NCI-H82 (cell line): ENCODE measurements around the gene PDSS2.
"Not testable (repeated sequence)": the region's sequence is repeated elsewhere in the genome, so short reads cannot be mapped to it uniquely, and the experiment has no call there.

ENCODE experiments used
- DNase-seq: peaks from one replicate; lab custom pipeline; 2025; lab: John Stamatoyannopoulos, UW

PDSS2 gene

GRCh38 chr6:107475360-107475759, 16.0 kb upstream of the PDSS2 start:
- not testable (repeated sequence) for DNase-seq

DNA sequence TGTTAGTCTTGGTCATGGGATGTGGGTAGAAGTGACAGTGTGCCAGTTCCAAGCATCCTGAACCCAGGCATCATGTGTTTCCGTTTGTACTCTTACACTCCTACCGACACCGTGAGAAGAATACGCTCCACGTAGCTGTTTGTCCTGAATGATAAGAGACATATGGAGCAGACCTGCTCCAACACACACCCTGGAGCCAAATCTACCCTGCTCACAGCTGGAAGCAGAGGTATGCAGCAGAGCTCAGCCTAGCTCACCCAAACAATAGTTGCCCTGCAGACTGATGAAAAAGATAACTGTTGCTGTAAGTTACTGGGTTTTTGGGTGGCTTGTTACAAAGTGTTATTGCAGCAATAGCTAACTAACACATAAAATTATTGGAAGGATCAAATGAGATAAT, 14.3 kb upstream of the PDSS2 start:
- no peak for DNase-seq

DNA sequence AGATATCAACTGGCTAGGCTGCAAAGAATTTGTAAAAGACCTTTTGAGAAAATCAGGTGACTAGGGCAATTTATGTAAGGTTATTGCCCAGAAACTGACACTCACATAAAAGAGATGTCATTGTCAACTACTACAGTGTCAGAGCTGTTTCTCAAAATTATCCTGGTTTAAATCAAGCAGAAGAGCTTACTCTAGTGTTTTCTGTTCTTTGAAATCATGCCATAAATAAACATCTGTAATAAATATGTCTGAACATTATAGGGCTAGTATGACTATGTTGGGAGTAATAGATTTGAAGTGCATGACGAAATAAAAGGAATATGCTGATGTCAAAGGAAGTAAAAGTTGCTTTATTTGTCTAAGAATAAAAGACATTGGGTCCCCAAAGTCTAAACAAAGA, 11.0 kb upstream of the PDSS2 start:
- DNase-seq, result no peak

DNA sequence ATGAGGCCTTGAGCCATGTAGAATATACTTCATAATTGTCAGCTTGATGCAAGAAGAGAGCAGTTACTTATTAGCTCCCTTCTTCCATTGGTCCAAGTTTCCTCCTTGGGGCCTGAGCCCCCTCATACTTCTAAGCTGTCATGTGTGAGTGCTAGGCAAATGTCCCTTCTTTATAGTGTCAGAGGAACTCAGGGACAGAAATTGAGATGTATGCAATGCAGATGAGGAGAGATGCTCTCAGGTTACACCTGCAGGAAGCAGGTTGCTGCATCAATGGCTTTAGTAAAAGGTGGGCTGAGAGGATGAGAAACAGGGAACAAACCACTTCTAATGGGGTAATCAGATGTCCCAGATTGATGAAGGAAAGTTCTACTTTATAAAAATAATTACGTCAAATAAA, 6.7 kb upstream of the PDSS2 start:
- no peak for DNase-seq

DNA sequence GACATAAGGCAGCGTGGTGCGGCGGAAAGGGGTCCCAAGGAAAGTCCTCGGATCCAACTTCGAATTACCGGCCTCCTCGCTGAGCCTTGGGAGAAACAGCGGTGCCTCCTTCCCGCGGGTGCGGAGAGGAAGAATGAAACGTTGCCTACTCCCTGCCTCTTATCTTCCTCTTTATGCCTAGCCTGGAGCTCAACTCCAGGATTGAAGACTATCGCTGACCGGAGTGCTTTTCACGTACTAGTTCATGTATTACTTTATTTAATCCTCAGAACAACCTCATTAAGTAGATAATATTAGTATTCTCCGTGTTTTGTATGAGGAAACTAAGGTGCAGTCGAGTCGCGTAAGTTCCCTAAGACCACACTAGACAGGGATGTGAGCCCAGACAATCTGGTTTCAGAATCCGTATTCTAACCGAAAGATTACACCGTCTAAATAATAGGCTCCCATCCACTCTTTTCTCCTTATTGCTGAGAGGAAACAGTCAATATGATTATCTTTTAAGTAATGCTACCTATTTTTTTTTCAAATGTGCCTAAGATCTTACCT, 793 bp upstream of the PDSS2 start:
- no peak for DNase-seq

DNA sequence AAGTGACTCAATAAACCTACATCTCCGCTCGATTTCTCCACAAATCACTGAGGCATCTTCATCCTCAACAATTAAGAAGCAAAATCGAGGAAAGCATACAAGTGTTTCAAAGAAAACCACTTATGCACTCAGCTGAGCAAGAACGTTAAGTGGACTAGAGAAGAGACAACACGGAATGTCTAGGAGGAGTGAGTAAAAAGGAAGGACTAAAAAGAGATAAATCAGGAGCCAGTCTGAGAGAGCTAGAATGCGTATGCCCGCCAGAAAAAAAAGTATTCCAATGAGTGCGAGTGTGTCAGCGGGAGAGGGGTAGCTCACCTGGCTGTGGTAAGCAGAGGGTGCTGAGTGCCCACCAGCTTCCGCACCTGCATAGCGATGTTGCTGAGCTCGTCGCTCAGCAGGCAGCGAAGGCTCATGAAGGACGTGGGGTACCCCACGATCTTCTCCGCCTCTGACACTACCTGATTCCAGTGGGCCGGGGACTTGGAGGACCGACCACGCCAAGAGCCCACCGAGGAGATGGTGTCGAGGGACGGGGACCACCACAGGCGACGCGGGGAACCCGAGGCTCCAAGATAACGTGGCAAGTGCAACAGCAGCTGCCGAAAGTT, 587 bp downstream of the PDSS2 start:
- peak; percentile 64 for DNase-seq

GRCh38 chr6:107448776-107449175, 10.6 kb downstream of the PDSS2 start:
- peak; percentile 4 for DNase-seq

- no peak for DNase-seq
These were observed 11.6 kb downstream of the PDSS2 start for GRCh38 chr6:107447663-107448216.

- DNase-seq, result no peak
These were observed 15.1 kb downstream of the PDSS2 start for GRCh38 chr6:107444277-107444676.

DNA sequence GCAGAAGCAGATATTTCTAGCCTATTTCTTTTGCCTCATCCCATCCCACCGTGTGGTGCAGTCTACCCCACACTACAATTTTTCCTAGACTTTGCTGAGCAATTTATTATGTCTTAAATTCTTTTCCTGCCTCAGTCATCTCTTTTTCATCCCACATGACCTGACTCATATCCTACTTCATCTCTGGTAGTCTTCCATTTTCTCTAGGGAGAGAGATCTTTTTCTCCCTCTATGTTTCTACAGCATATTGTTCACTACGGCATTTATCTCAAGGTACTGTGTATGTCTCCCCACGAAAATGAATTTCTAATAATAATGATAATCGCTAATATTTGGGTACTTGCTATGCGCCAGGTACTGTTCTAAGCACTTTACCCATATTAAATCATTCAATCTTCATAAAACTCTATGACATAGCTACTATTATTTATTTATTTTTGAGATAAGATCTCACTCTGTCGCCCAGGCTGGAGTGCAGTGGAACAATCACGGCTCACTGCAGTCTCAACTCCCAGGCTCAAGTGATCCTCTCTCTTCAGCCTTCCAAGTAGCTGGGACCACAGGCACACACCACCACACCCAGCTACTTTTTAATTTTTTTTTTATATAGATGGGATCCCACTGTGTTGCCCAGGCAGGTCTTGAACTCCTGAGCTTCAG, 15.6 kb downstream of the PDSS2 start:
- no peak for DNase-seq

DNA sequence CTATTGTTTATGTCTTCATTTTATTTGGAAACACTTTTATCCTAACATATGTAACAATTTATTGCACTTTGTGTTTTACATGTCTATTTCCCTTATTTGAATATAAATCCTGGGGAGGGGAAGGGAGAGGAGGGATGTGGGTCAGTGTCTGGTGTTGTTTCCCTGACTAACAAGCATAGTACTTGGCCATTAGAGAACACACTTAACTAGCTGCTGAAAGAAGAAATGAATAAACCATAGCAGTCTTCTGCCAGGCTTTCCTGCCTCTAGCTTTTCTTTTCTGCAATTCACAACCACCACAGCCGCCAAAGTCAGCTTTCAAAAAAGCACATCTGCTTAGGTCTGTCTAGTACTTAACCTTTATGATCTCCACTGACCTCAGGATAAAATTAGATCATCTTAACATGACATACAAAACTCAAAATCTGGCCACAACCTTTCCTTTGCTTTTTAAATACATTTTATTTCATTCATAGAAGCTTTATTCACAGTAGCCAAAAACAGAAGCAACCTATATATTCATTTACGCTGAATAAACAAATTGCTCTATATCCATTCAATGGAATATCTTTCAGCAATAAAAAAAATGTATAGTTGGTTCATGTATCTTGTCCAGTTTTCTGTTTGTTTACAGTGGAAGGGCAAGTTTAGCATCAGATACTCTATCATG, 16.3 kb downstream of the PDSS2 start:
- DNase-seq, result no peak

DNA sequence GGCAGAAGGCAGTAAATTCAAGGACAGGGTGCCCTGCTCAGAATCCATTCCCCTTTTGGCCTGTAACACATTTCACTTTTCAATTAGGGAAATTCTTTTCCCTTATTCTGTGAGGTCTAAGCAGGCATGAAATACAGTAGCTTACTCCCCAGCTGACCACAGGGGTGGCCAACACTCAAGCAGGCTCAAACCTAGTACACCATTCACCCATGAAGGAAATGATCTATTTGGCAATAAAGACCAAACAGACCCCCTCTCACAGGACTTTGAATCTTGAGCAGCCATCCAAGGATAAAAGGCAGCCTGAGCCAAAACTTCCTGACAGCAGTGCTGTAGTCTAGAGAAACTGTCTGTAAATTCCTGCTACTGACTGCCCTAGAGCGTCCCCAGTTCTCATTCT, 17.7 kb downstream of the PDSS2 start:
- DNase-seq, result no peak

GRCh38 chr6:107440936-107441335, 18.4 kb downstream of the PDSS2 start:
- DNase-seq, result no peak

- no peak for DNase-seq
These were observed 20.0 kb downstream of the PDSS2 start for GRCh38 chr6:107439406-107439805.

DNA sequence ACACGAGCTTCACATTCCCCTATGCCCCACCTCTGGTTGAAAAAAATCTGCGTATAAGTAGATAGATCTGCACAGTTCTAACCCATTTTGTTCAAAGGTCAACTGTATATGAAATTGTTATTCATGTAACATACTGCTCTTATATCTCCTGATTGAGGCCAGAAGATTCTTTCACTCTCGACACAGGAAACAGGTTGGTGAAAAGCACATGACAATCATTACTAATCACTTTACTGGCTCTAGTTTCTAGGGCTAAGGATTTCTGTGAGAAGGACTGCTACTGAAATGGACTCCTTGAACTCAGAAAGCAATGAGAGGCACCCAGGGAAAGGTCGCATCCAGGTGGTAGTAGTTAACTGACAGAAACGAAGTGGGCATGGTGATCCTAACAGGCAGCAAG, 21.7 kb downstream of the PDSS2 start:
- no peak for DNase-seq

DNA sequence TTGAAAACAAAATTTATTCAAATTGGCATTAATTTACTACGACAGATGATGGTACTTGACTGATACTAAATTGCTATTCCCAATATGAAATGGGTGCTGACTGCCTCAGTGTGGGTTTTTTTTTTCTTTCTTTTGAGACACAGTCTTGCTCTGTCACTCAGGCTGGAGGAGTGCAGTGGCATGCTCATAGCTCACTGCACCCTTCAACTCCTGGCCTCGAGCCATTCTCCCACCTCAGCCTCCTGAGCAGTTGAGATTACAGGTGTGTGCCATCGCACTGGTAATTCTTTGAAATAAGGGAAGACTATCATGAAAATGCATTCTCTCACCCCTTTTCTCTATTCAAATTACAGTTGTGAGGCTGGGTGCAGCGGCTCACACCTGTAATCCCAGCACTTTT, 22.5 kb downstream of the PDSS2 start:
- no peak for DNase-seq

GRCh38 chr6:107435798-107436197, 23.6 kb downstream of the PDSS2 start:
- DNase-seq, result no peak

- DNase-seq, result no peak
These were observed 24.6 kb downstream of the PDSS2 start for GRCh38 chr6:107434812-107435211.

DNA sequence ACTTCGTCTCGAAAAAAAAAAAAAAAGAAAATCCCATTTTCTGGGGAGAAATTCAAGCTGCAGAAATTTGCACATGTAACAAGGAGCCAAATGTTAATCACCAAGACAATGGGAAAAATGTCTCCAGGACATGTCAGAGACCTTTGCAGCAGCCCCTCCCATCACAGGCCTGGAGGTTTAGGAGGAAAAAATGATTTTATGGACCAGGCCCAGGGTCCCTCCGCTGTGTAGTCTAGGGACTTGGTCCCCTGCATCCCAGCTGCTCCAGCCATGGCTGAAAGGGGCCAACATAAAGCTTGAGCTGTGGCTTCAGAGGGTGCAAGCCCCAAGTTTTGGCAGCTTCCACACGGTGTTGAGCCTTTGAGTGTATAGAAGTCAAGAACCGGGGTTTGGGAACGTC, 33.4 kb downstream of the PDSS2 start:
- DNase-seq, result not testable (repeated sequence)

DNA sequence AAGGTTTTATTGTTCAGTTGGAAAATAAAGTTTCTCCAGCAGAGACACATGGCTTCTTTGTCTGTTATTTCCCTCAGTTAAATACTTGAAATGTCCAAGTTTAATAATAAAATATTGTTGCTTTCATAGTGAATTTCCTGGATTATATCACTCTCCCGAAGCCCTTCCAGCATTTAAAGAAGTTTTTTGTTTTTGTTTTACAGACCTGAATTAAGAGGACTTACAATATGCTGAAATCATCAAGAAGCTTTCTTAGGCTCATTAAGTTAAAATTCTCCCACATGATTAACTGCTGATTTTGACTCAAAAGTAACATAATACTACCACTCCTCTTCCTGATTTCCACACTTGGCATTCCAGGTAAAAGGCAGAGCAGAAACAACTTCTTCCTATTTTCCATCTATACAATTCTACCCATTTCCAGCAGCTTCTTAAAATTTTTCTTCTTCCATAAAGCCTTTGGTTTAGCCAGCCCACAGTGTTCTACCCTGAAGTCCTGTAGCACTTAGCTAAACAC, 35.8 kb downstream of the PDSS2 start:
- DNase-seq, result no peak

DNA sequence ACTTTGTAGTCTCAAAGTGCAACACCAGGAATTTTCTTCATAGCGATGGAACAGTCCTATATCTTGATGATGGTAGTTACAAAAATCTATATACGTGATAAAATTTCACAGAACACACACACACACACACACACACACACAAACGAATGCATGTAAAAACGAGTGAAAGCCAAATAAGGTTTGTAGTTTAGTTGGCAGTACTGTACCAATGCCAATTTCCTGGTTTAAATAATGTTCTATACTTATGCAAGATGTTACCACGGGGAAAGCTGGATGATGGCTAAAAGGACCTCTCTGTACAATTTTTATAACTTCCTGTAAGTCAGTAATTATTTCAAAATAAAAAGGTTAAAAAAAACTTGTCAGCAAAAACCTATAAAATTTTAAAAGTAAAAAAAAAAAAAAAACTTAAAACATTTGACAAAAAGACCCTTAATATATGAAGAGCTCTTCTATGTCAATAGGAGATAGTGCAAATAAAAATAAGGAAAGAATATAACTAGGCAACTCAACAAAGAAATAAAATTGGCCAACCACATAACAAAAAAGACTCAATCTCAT, 37.6 kb downstream of the PDSS2 start:
- DNase-seq, result no peak

GRCh38 chr6:107419733-107420132, 39.6 kb downstream of the PDSS2 start:
- peak; percentile 17 for DNase-seq
